Body of pancreas (tissue), 4 donors: ENCODE measurements around the gene LMBRD2.

Source experiments
- POLR2A ChIP-seq, 3 donors: fragments of 450-650 bp; IDR thresholded peaks; one replicate each; pipeline ENCODE4 v1.6.1; 2016; ENCODE audit warnings: antibody characterized with exemption in 3 of 3, mild to moderate bottlenecking in 2 of 3
- TF ChIP-seq, protein P1 (sequence below), 7 experiments: fragments of 450-650 bp in 4 of 7; fragments of 200-600 bp in 3 of 7; sonication (generic) in 3 of 7; IDR thresholded peaks; one replicate each; pipeline ENCODE4 v1.5.1; 2016 to 2019; ENCODE audit warnings: antibody characterized with exemption in 7 of 7

GRCh38 chr5:36150676-36151433, 832 bp downstream of the LMBRD2 start:
- TF ChIP-seq, protein P1, sequence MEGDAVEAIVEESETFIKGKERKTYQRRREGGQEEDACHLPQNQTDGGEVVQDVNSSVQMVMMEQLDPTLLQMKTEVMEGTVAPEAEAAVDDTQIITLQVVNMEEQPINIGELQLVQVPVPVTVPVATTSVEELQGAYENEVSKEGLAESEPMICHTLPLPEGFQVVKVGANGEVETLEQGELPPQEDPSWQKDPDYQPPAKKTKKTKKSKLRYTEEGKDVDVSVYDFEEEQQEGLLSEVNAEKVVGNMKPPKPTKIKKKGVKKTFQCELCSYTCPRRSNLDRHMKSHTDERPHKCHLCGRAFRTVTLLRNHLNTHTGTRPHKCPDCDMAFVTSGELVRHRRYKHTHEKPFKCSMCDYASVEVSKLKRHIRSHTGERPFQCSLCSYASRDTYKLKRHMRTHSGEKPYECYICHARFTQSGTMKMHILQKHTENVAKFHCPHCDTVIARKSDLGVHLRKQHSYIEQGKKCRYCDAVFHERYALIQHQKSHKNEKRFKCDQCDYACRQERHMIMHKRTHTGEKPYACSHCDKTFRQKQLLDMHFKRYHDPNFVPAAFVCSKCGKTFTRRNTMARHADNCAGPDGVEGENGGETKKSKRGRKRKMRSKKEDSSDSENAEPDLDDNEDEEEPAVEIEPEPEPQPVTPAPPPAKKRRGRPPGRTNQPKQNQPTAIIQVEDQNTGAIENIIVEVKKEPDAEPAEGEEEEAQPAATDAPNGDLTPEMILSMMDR (IDR thresholded peaks at IDR 0.05) = no peak
- no peak for TF ChIP-seq POLR2A (IDR thresholded peaks at IDR 0.05)
